ENCODE results near the gene CHAD. TPM values are rescaled to one million over a fixed set of nuclear protein-coding genes. Genes with fewer than 3 reads are reported as not detected.

CHAD gene
- total and polyA plus RNA-seq, 2 of the 13 experiments (the other 11 are each of a cell fraction or from before 2014, with no cell fraction given): 1.4 TPM; not detected in 1

- TF ChIP-seq AKNA (CRISPR knock-in tag; IDR thresholded peaks at IDR 0.05; ENCODE audit: borderline replicate concordance) (no peak), MIER2 (CRISPR knock-in tag; IDR thresholded peaks at IDR 0.05) (peak; percentile 43; the same call in 1 of the 2 replicates), GATAD2A (CRISPR knock-in tag; IDR thresholded peaks at IDR 0.05) (peak; percentile 90)
These were observed 9.7 kb downstream of the CHAD start (continued) for GRCh38 chr17:50458701-50459676.

- no peak overlapping the region for H3K4me3 ChIP-seq (replicated peaks in 1 of 3; ENCODE audit: insufficient read depth in 1 of 3, low read depth in 2 of 3, low read length in 3 of 3)
- no TSS peak for BruUV-seq (replicated peaks)
- H3K79me2 ChIP-seq (ENCODE audit: insufficient read depth, low read length): no peaks in the 10 kb centered on the region
- in situ Hi-C loops (cut with HindIII; ENCODE audit: extremely low pct_ligation_motif_present, low pct_unique_long_range_greater_than_20kb): no loop called here
- peak overlapping the region; percentile 41 for H3K27ac ChIP-seq (ENCODE audit: extremely low read length, insufficient read depth, low read length)
- H3K36me3 ChIP-seq (replicated peaks in 1 of 2; ENCODE audit: control insufficient read depth in 1 of 2, insufficient read depth in 2 of 2, low read length in 2 of 2): peaks cover 10 to 24% of the 10 kb centered on the region in 2 experiments; a peak in 4 of 5 replicates
- H3K4me2 ChIP-seq (ENCODE audit: low read depth, low read length): peak overlapping the region; percentile 62
- no peak for DNase-seq (ENCODE audit: low spot score)
- FAIRE-seq: no peak
- ChIA-PET POLR2A (interaction anchor here (1.0 to 2.8 kb wide), 8 partner anchors 10 to 233 kb away, joined by 3 to 23 read pairs (median 10); partner anchors contain the start of genes ACSF2, CHAD and LRRC59), CTCF (ENCODE audit: low intra/inter-chr PET ratio, low total read pairs) (no interaction called here)
- intact Hi-C loops (cut with micrococcal nuclease; ENCODE audit: unreplicated experiment): no loop called here
- H3K4me1 ChIP-seq (ENCODE audit: insufficient read depth, low read length): peaks cover 24% of the 10 kb centered on the region
- no peaks in the 10 kb centered on the region; the same call in 1 of the 2 replicates for H4K20me1 ChIP-seq (ENCODE audit: insufficient read depth, low read length)
- no peak overlapping the region for H2AFZ ChIP-seq (ENCODE audit: low read length)
- H3K27me3 ChIP-seq (ENCODE audit: control insufficient read depth in 1 of 2, insufficient read depth in 2 of 2, low read length in 2 of 2): no peaks in the 10 kb centered on the region
- 49% methylated on average over 3 of the region's 3 CpGs for WGBS (ENCODE audit: low lambda C conversion rate)
- H3K9ac ChIP-seq (ENCODE audit: insufficient read depth, low read depth, low read length): 0 out of 2 replicates have a peak overlapping the region, but pooled peaks have one; percentile 17
- no peak for ATAC-seq
- no peaks in the 10 kb centered on the region for H3K9me3 ChIP-seq (ENCODE audit: low read length)
- TF ChIP-seq ZNF224 (CRISPR knock-in tag; IDR thresholded peaks at IDR 0.05): no peak
- no peak for TF ChIP-seq HOMEZ (CRISPR knock-in tag; IDR thresholded peaks at IDR 0.05; ENCODE audit: low read depth)
- no peak for TF ChIP-seq USF2 (IDR thresholded peaks at IDR 0.05; ENCODE audit: low read depth, low read length)
- no peak for TF ChIP-seq USF2 (CRISPR knock-in tag; IDR thresholded peaks at IDR 0.05; ENCODE audit: borderline replicate concordance)
- no peak for TF ChIP-seq HDAC6 (IDR thresholded peaks at IDR 0.05; ENCODE audit: low read depth, low read length)
- no peak for TF ChIP-seq ZNF788 (CRISPR knock-in tag; IDR thresholded peaks at IDR 0.05; ENCODE audit: borderline replicate concordance)
- no peak for TF ChIP-seq ZNF253 (CRISPR knock-in tag; IDR thresholded peaks at IDR 0.05; ENCODE audit: borderline replicate concordance)
These were observed 10.4 kb downstream of the CHAD start for GRCh38 chr17:50458270-50458669.
